PC-3 (cell line): ENCODE measurements around the gene MEGF10. TPM values are rescaled to one million over a fixed set of nuclear protein-coding genes. Genes with fewer than 3 reads are reported as not detected.

Source experiments
- ATAC-seq: fragments of 200-7000 bp; cut with Tn5 transposase; 2 replicates; pipeline ENCODE4 v1.9.1; 2020; ENCODE audit warnings: mild to moderate bottlenecking, moderate library complexity
- BruUV-seq: library from RNA; stranded (reverse); fragments of 400-500 nt; replicated peaks from 2 replicates; lab custom pipeline; 2021; lab: Mats Ljungman, UMichigan
- CTCF ChIA-PET: fragments of 300-600 bp; sonication (Branson Sonifier 250); formaldehyde crosslinking; loops from one replicate; lab custom pipeline; 2022; ENCODE audit warnings: antibody characterized with exemption; lab: Charles Lee
- POLR2A ChIA-PET: fragments of 300-600 bp; sonication (Branson Sonifier 250); formaldehyde crosslinking; loops from one replicate; lab custom pipeline; 2022; ENCODE audit warnings: antibody characterized with exemption; ENCODE audit not compliant: unreplicated experiment; lab: Charles Lee
- DNase-seq: peaks from one replicate; pipeline ENCODE4 v3.0.0-alpha.2; 2015
- H2AFZ ChIP-seq: fragments of 300-600 bp; sonication (generic); 2 replicates; pipeline ENCODE4 v1.6.0; 2016; ENCODE audit warnings: antibody characterized with exemption, low read length
- H3F3A ChIP-seq: fragments of 300-600 bp; sonication (generic); one replicate; pipeline ENCODE4 v1.6.0; 2017; ENCODE audit warnings: antibody characterized with exemption, low read length, control low read depth, mild to moderate bottlenecking; ENCODE audit not compliant: unreplicated experiment
- H3K27ac ChIP-seq: fragments of 300-600 bp; sonication (generic); 2 replicates; pipeline ENCODE4 v1.5.1; 2016; ENCODE audit warnings: mild to moderate bottlenecking, low read length
- H3K27me3 ChIP-seq: fragments of 300-600 bp; sonication (generic); 2 replicates; pipeline ENCODE4 v1.6.1; 2016; ENCODE audit warnings: low read length, mixed read lengths
- H3K36me3 ChIP-seq: fragments of 300-600 bp; sonication (generic); 2 replicates; pipeline ENCODE4 v1.6.1; 2016; ENCODE audit warnings: low read depth, mixed run types, low read length, mixed read lengths
- H3K4me1 ChIP-seq: fragments of 300-600 bp; sonication (generic); 2 replicates; pipeline ENCODE4 v1.5.1; 2016; ENCODE audit warnings: low read length; ENCODE audit not compliant: insufficient read depth
- H3K4me2 ChIP-seq: fragments of 300-600 bp; sonication (generic); 2 replicates; pipeline ENCODE4 v1.6.0; 2016; ENCODE audit warnings: low read length
- H3K4me3 ChIP-seq: fragments of 300-600 bp; sonication (generic); 2 replicates; pipeline ENCODE4 v1.5.1; 2016; ENCODE audit warnings: mild to moderate bottlenecking, low read length, mixed read lengths
- H3K79me2 ChIP-seq: fragments of 300-600 bp; sonication (generic); 2 replicates; pipeline ENCODE4 v1.6.1; 2017; ENCODE audit warnings: low read length, mixed read lengths
- H3K9ac ChIP-seq: fragments of 300-600 bp; sonication (generic); 2 replicates; pipeline ENCODE4 v1.6.0; 2016; ENCODE audit warnings: mild to moderate bottlenecking, low read length
- H3K9me2 ChIP-seq: fragments of 300-600 bp; sonication (generic); replicated peaks from 2 replicates; pipeline ENCODE4 v1.6.1; 2016; ENCODE audit warnings: mixed run types, low read length, mixed read lengths
- H3K9me3 ChIP-seq: fragments of 300-600 bp; sonication (generic); 2 replicates; pipeline ENCODE4 v1.6.1; 2016; ENCODE audit warnings: low read length, mixed read lengths
- H4K20me1 ChIP-seq: fragments of 300-600 bp; sonication (generic); 2 replicates; pipeline ENCODE4 v1.6.1; 2016; ENCODE audit warnings: low read length, mixed read lengths
- EZH2 ChIP-seq: fragments of 300-600 bp; sonication (generic); IDR thresholded peaks from one replicate; pipeline ENCODE4 v1.6.1; 2017; ENCODE audit warnings: antibody characterized with exemption, mild to moderate bottlenecking, low read length; ENCODE audit not compliant: unreplicated experiment
- EZH2phosphoT487 ChIP-seq: fragments of 300-600 bp; sonication (generic); IDR thresholded peaks from 2 replicates; pipeline ENCODE4 v1.6.1; 2018; ENCODE audit warnings: mild to moderate bottlenecking, antibody characterized with exemption, low read length, borderline replicate concordance
- intact Hi-C: fragments of 100-400 bp; cut with micrococcal nuclease; formaldehyde crosslinking; loops from 2 replicates; pipeline ENCODE4 v1.9.0; 2023
- total RNA-seq: library from RNA; depleted of rRNA; stranded (reverse); fragments of >200 nt; gene quantifications from 2 replicates; pipeline ENCODE4 v1.2.3, GENCODE V29; 2014
- TF ChIP-seq, protein P1 (sequence below): fragments of 300-600 bp; sonication (generic); conservative IDR thresholded peaks from 2 replicates; pipeline ENCODE4 v1.5.1; 2017; ENCODE audit warnings: antibody characterized with exemption, low read depth, mild to moderate bottlenecking, low read length

Gene MEGF10
- total RNA-seq, 1 experiment from 2014 or later = not detected

GRCh38 chr5:127419683-127420257, 129.2 kb downstream of the MEGF10 start:
- BruUV-seq = no TSS peak
- Histone ChIP-seq H3F3A (no peaks in the 10 kb centered on the region), H3K4me1 (no peaks in the 10 kb centered on the region), H3K4me2 (no peak overlapping the region), H3K36me3 (no peaks in the 10 kb centered on the region), H3K27ac (no peak overlapping the region), H3K27me3 (peaks cover 29% of the 10 kb centered on the region), H3K9me2 (no peaks in the 10 kb centered on the region), H3K79me2 (no peaks in the 10 kb centered on the region), H3K4me3 (no peak overlapping the region), H2AFZ (no peak overlapping the region), H4K20me1 (no peaks in the 10 kb centered on the region), H3K9ac (no peak overlapping the region), H3K9me3 (no peaks in the 10 kb centered on the region)
- CTCF ChIA-PET = no interaction called here
- no peak for ATAC-seq
- TF ChIP-seq EZH2phosphoT487 = no peak
- TF ChIP-seq, protein P1, sequence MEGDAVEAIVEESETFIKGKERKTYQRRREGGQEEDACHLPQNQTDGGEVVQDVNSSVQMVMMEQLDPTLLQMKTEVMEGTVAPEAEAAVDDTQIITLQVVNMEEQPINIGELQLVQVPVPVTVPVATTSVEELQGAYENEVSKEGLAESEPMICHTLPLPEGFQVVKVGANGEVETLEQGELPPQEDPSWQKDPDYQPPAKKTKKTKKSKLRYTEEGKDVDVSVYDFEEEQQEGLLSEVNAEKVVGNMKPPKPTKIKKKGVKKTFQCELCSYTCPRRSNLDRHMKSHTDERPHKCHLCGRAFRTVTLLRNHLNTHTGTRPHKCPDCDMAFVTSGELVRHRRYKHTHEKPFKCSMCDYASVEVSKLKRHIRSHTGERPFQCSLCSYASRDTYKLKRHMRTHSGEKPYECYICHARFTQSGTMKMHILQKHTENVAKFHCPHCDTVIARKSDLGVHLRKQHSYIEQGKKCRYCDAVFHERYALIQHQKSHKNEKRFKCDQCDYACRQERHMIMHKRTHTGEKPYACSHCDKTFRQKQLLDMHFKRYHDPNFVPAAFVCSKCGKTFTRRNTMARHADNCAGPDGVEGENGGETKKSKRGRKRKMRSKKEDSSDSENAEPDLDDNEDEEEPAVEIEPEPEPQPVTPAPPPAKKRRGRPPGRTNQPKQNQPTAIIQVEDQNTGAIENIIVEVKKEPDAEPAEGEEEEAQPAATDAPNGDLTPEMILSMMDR = no peak
- TF ChIP-seq EZH2 = no peak
- no peak for DNase-seq
- intact Hi-C loops = no loop called here
- POLR2A ChIA-PET = no interaction called here

DNA sequence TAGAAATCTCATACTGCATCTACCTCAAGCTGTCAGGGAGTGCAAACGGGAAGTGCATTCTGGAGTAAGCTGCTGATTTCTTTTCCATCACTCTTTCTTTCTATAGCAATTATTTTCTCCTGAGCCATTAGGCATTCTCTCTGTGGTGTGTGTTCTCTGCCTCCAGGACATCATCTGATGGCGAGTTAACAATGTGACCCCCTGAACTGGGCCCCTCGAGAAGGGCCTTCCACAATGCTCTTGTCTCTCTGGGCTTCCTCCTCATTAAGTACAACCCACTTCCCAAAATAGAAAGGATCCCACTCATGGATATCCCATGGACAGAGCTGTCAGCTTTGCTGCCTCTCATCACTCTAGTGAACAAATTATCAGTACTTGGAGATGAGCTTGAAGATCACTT, 130.2 kb downstream of the MEGF10 start:
- Histone ChIP-seq H3K27ac (no peak overlapping the region), H3K27me3 (peaks cover 29% of the 10 kb centered on the region), H3K4me1 (no peaks in the 10 kb centered on the region), H4K20me1 (no peaks in the 10 kb centered on the region), H3K9me2 (no peaks in the 10 kb centered on the region), H3F3A (no peaks in the 10 kb centered on the region), H2AFZ (no peak overlapping the region), H3K9ac (no peak overlapping the region), H3K9me3 (no peaks in the 10 kb centered on the region), H3K4me3 (no peak overlapping the region), H3K79me2 (no peaks in the 10 kb centered on the region), H3K36me3 (no peaks in the 10 kb centered on the region), H3K4me2 (no peak overlapping the region)
- POLR2A ChIA-PET = no interaction called here
- intact Hi-C loops = no loop called here
- DNase-seq = no peak
- TF ChIP-seq, protein P1 = no peak
- no peak for TF ChIP-seq EZH2
- no peak for TF ChIP-seq EZH2phosphoT487
- ATAC-seq = no peak
- BruUV-seq = no TSS peak
- CTCF ChIA-PET = no interaction called here

DNA sequence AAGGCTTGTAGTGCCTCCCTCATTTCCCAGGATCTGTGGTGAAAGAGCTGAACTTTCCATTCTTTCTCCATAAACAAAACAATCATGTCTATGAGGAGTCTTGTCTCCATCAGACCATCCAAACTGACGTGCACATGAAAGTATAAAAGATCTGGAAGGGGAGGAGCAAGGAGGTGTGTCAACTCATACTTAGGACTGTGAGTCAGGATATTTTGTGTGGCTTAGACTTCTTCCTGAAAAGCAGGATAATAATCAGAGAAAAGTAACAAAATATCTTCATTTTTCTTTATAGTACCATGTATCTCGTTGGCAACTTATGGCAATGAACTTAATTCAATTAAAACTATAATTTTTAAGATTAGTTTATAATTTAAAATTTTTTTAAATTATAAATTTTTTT, 130.9 kb downstream of the MEGF10 start:
- no peaks in the 10 kb centered on the region for H4K20me1 ChIP-seq
- DNase-seq (peak; percentile 10), ATAC-seq (no peak)
- H3K36me3 ChIP-seq = no peaks in the 10 kb centered on the region
- ChIA-PET CTCF (no interaction called here), POLR2A (no interaction called here)
- no peak overlapping the region for H3K4me3 ChIP-seq
- no TSS peak for BruUV-seq
- H3K9me3 ChIP-seq = no peaks in the 10 kb centered on the region
- intact Hi-C loops = no loop called here
- no peaks in the 10 kb centered on the region for H3K4me1 ChIP-seq
- no peak for TF ChIP-seq EZH2
- TF ChIP-seq EZH2phosphoT487 = no peak
- TF ChIP-seq, protein P1 = no peak
- no peak overlapping the region for H3K27ac ChIP-seq
- H3K9ac ChIP-seq = no peak overlapping the region
- H3K79me2 ChIP-seq = no peaks in the 10 kb centered on the region
- H3K9me2 ChIP-seq = no peaks in the 10 kb centered on the region
- no peaks in the 10 kb centered on the region for H3F3A ChIP-seq
- H3K27me3 ChIP-seq = peaks cover 29% of the 10 kb centered on the region
- H3K4me2 ChIP-seq = no peak overlapping the region
- H2AFZ ChIP-seq = no peak overlapping the region
